LNCaP clone FGC (cell line): ENCODE data around the gene DBNL.
A peak's percentile ranks its signal among the peaks of the same experiment; 100 is the strongest.

ENCODE experiments used
- DNase-seq: peaks from one replicate; pipeline ENCODE4 v3.0.0-alpha.2; 2011; ENCODE audit warnings: low read depth
- H3K4me3 ChIP-seq: 2 replicates; pipeline ENCODE4 v1.5.1; 2011; ENCODE audit warnings: mild to moderate bottlenecking, low read depth, low read length, control low read depth
- CTCF ChIP-seq: IDR thresholded peaks from 2 replicates; pipeline ENCODE4 v1.5.1; 2012; ENCODE audit warnings: mild to moderate bottlenecking; ENCODE audit not compliant: control insufficient read depth, insufficient read depth; ENCODE audit errors: extremely low read depth

DBNL gene

GRCh38 chr7:44077681-44078091, 33.2 kb downstream of the DBNL start:
- no peak for TF ChIP-seq CTCF
- H3K4me3 ChIP-seq = no peak overlapping the region
- no peak for DNase-seq

GRCh38 chr7:44078521-44078920, 34.0 kb downstream of the DBNL start:
- no peak overlapping the region for H3K4me3 ChIP-seq
- TF ChIP-seq CTCF = no peak
- no peak for DNase-seq

GRCh38 chr7:44079331-44080021, 35.0 kb downstream of the DBNL start:
- no peak overlapping the region for H3K4me3 ChIP-seq
- TF ChIP-seq CTCF = no peak
- no peak for DNase-seq

GRCh38 chr7:44080118-44080517, 35.6 kb downstream of the DBNL start:
- no peak for DNase-seq
- no peak overlapping the region for H3K4me3 ChIP-seq
- no peak for TF ChIP-seq CTCF

- no peak for TF ChIP-seq CTCF
- peak overlapping the region; percentile 81 for H3K4me3 ChIP-seq
- DNase-seq = no peak
Observed at GRCh38 chr7:44080686-44081265, 36.3 kb downstream of the DBNL start.

- peak overlapping the region; percentile 81 for H3K4me3 ChIP-seq
- TF ChIP-seq CTCF = no peak
Observed at GRCh38 chr7:44081266-44081748, 36.8 kb downstream of the DBNL start.

More at GRCh38 chr7:44081266-44081748, 36.8 kb downstream of the DBNL start:
- DNase-seq = no peak
